MM.1S (cell line): ENCODE data around the gene GBF1.
"Not testable (repeated sequence)": the region's sequence is repeated elsewhere in the genome, so short reads cannot be mapped to it uniquely, and the experiment has no call there.

ENCODE experiments used
- CTCF ChIP-seq: fragments of 300-600 bp; sonication (generic); IDR thresholded peaks from 2 replicates; pipeline ENCODE4 v1.5.1; 2016; ENCODE audit warnings: antibody characterized with exemption, low read length, mixed read lengths
- EZH2phosphoT487 ChIP-seq: fragments of 300-600 bp; sonication (generic); IDR thresholded peaks from 2 replicates; pipeline ENCODE4 v1.6.1; 2018; ENCODE audit warnings: antibody characterized with exemption, low read length

GRCh38 chr10:102308318-102308717, 63.0 kb downstream of the GBF1 start:
- TF ChIP-seq CTCF, EZH2phosphoT487: not testable (repeated sequence)
